ENCODE results near the gene TRIM9. TPM values are rescaled to one million over a fixed set of nuclear protein-coding genes. Genes with fewer than 3 reads are reported as not detected.
A peak's percentile ranks its signal among the peaks of the same experiment; 100 is the strongest.

The TRIM9 gene
- total and polyA plus RNA-seq, 5 donors, result 0.29 to 1.2 (median 0.77) TPM

GRCh38 chr14:51053157-51053556 is 41.7 kb downstream of the TRIM9 start:
- DNase-seq, result no peak
- Histone ChIP-seq H3K4me1 (ENCODE audit: control insufficient read depth, insufficient read depth, low read length) (no peaks in the 10 kb centered on the region), H3K4me3 (ENCODE audit: low read length) (no peak overlapping the region), H3K27ac (ENCODE audit: low read length) (no peak overlapping the region), H3K27me3 (ENCODE audit: control insufficient read depth, insufficient read depth) (no peaks in the 10 kb centered on the region), H3K9me3 (ENCODE audit: control insufficient read depth, low read length) (no peaks in the 10 kb centered on the region)
- ATAC-seq, result no peak
- WGBS, result 92% methylated on average over 2 of the region's 2 CpGs
- intact Hi-C loops (cut with DNase I), result no loop called here

GRCh38 chr14:51044961-51045360 is 49.9 kb downstream of the TRIM9 start:
- intact Hi-C loops (cut with DNase I), result no loop called here
- Histone ChIP-seq H3K27ac (ENCODE audit: low read length) (no peak overlapping the region), H3K4me3 (ENCODE audit: low read length) (no peak overlapping the region), H3K9me3 (ENCODE audit: control insufficient read depth, low read length) (no peaks in the 10 kb centered on the region), H3K27me3 (ENCODE audit: control insufficient read depth, insufficient read depth) (no peaks in the 10 kb centered on the region), H3K4me1 (ENCODE audit: control insufficient read depth, insufficient read depth, low read length) (no peaks in the 10 kb centered on the region)
- DNase-seq (no peak), ATAC-seq (no peak)
- 90% methylated on average over 3 of the region's 3 CpGs for WGBS

- ATAC-seq, result no peak
These were observed 53.0 kb downstream of the TRIM9 start for GRCh38 chr14:51041883-51042282.

GRCh38 chr14:51041108-51041531 is 53.8 kb downstream of the TRIM9 start:
- WGBS, result 57% methylated on average over 5 of the region's 5 CpGs
- no peaks in the 10 kb centered on the region for H3K27me3 ChIP-seq (ENCODE audit: control insufficient read depth, insufficient read depth)
- intact Hi-C loops (cut with DNase I), result no loop called here
- no peaks in the 10 kb centered on the region for H3K4me1 ChIP-seq (ENCODE audit: control insufficient read depth, insufficient read depth, low read length)
- no peak overlapping the region for H3K27ac ChIP-seq (ENCODE audit: low read length)
- H3K9me3 ChIP-seq (ENCODE audit: control insufficient read depth, low read length), result no peaks in the 10 kb centered on the region
- no peak for DNase-seq
- H3K4me3 ChIP-seq (ENCODE audit: low read length), result no peak overlapping the region
- no peak for ATAC-seq

More at GRCh38 chr14:51041883-51042282, 53.0 kb downstream of the TRIM9 start:
- intact Hi-C loops (cut with DNase I), result no loop called here
- 66% methylated on average over 5 of the region's 5 CpGs for WGBS
- no peak overlapping the region for H3K4me3 ChIP-seq (ENCODE audit: low read length)
- no peaks in the 10 kb centered on the region for H3K27me3 ChIP-seq (ENCODE audit: control insufficient read depth, insufficient read depth)
- no peak overlapping the region for H3K27ac ChIP-seq (ENCODE audit: low read length)
- no peaks in the 10 kb centered on the region for H3K4me1 ChIP-seq (ENCODE audit: control insufficient read depth, insufficient read depth, low read length)
- H3K9me3 ChIP-seq (ENCODE audit: control insufficient read depth, low read length), result no peaks in the 10 kb centered on the region
- no peak for DNase-seq

GRCh38 chr14:51039252-51039651 is 55.7 kb downstream of the TRIM9 start:
- Histone ChIP-seq H3K4me1 (ENCODE audit: control insufficient read depth, insufficient read depth, low read length) (no peaks in the 10 kb centered on the region), H3K27ac (ENCODE audit: low read length) (no peak overlapping the region), H3K9me3 (ENCODE audit: control insufficient read depth, low read length) (no peaks in the 10 kb centered on the region), H3K27me3 (ENCODE audit: control insufficient read depth, insufficient read depth) (no peaks in the 10 kb centered on the region), H3K4me3 (ENCODE audit: low read length) (no peak overlapping the region)
- DNase-seq, result no peak
- WGBS, result 90% methylated on average over 7 of the region's 7 CpGs
- ATAC-seq, result no peak
- intact Hi-C loops (cut with DNase I), result no loop called here

GRCh38 chr14:51035611-51036192 is 59.2 kb downstream of the TRIM9 start:
- WGBS, result 80% methylated on average over 9 of the region's 9 CpGs
- no peak overlapping the region for H3K27ac ChIP-seq (ENCODE audit: low read length)
- H3K9me3 ChIP-seq (ENCODE audit: control insufficient read depth, low read length), result no peaks in the 10 kb centered on the region
- no peaks in the 10 kb centered on the region for H3K27me3 ChIP-seq (ENCODE audit: control insufficient read depth, insufficient read depth)
- H3K4me1 ChIP-seq (ENCODE audit: control insufficient read depth, insufficient read depth, low read length), result no peaks in the 10 kb centered on the region
- ATAC-seq (no peak), DNase-seq (no peak)
- no peak overlapping the region for H3K4me3 ChIP-seq (ENCODE audit: low read length)
- intact Hi-C loops (cut with DNase I), result no loop called here

- no peaks in the 10 kb centered on the region for H3K27me3 ChIP-seq (ENCODE audit: control insufficient read depth, insufficient read depth)
- 71% methylated on average over 16 of the region's 16 CpGs for WGBS
- ATAC-seq (no peak), DNase-seq (no peak)
- no peak overlapping the region for H3K4me3 ChIP-seq (ENCODE audit: low read length)
- intact Hi-C loops (cut with DNase I), result no loop called here
- no peaks in the 10 kb centered on the region for H3K4me1 ChIP-seq (ENCODE audit: control insufficient read depth, insufficient read depth, low read length)
- no peak overlapping the region for H3K27ac ChIP-seq (ENCODE audit: low read length)
- H3K9me3 ChIP-seq (ENCODE audit: control insufficient read depth, low read length), result no peaks in the 10 kb centered on the region
These were observed 65.8 kb downstream of the TRIM9 start for GRCh38 chr14:51028851-51029754.

- DNase-seq, result no peak
- no peak overlapping the region for H3K4me3 ChIP-seq (ENCODE audit: low read length)
- intact Hi-C loops (cut with DNase I), result no loop called here
- no peaks in the 10 kb centered on the region for H3K9me3 ChIP-seq (ENCODE audit: control insufficient read depth, low read length)
- H3K27me3 ChIP-seq (ENCODE audit: control insufficient read depth, insufficient read depth), result no peaks in the 10 kb centered on the region
- no peak for ATAC-seq
- no peak overlapping the region for H3K27ac ChIP-seq (ENCODE audit: low read length)
- WGBS, result 61% methylated on average over 4 of the region's 4 CpGs
- no peaks in the 10 kb centered on the region for H3K4me1 ChIP-seq (ENCODE audit: control insufficient read depth, insufficient read depth, low read length)
These were observed 66.5 kb downstream of the TRIM9 start for GRCh38 chr14:51028361-51028760.

- intact Hi-C loops (cut with DNase I), result no loop called here
- no peaks in the 10 kb centered on the region for H3K4me1 ChIP-seq (ENCODE audit: control insufficient read depth, insufficient read depth, low read length)
- no peaks in the 10 kb centered on the region for H3K9me3 ChIP-seq (ENCODE audit: control insufficient read depth, low read length)
- DNase-seq, result no peak
- no peak for ATAC-seq
- no peak overlapping the region for H3K4me3 ChIP-seq (ENCODE audit: low read length)
- no peak overlapping the region for H3K27ac ChIP-seq (ENCODE audit: low read length)
- H3K27me3 ChIP-seq (ENCODE audit: control insufficient read depth, insufficient read depth), result no peaks in the 10 kb centered on the region
These were observed 70.5 kb downstream of the TRIM9 start for GRCh38 chr14:51024377-51024776.

GRCh38 chr14:51023964-51024363 is 70.9 kb downstream of the TRIM9 start:
- 79% methylated on average over 3 of the region's 3 CpGs for WGBS
- no peak for ATAC-seq
- H3K9me3 ChIP-seq (ENCODE audit: control insufficient read depth, low read length), result no peaks in the 10 kb centered on the region
- no peak overlapping the region for H3K27ac ChIP-seq (ENCODE audit: low read length)
- H3K27me3 ChIP-seq (ENCODE audit: control insufficient read depth, insufficient read depth), result no peaks in the 10 kb centered on the region
- DNase-seq, result no peak
- intact Hi-C loops (cut with DNase I), result no loop called here
- H3K4me1 ChIP-seq (ENCODE audit: control insufficient read depth, insufficient read depth, low read length), result no peaks in the 10 kb centered on the region
- no peak overlapping the region for H3K4me3 ChIP-seq (ENCODE audit: low read length)

- intact Hi-C loops (cut with DNase I), result no loop called here
- ATAC-seq, result peak in 1 of 2 donors; percentile 40
- 84% methylated on average over 4 of the region's 4 CpGs for WGBS
- no peak for DNase-seq
- H3K4me3 ChIP-seq (ENCODE audit: low read length), result no peak overlapping the region
- no peaks in the 10 kb centered on the region for H3K9me3 ChIP-seq (ENCODE audit: control insufficient read depth, low read length)
- H3K27ac ChIP-seq (ENCODE audit: low read length), result no peak overlapping the region
- H3K4me1 ChIP-seq (ENCODE audit: control insufficient read depth, insufficient read depth, low read length), result no peaks in the 10 kb centered on the region
- no peaks in the 10 kb centered on the region for H3K27me3 ChIP-seq (ENCODE audit: control insufficient read depth, insufficient read depth)
These were observed 72.1 kb downstream of the TRIM9 start for GRCh38 chr14:51022769-51023168.
